SK-N-SH treated with all-trans-retinoic acid at 6 μM for 48 hours (cell line): ENCODE results near the gene PCDH12.

Experiments used
- ARNTL ChIP-seq: fragments of 450-650 bp; formaldehyde crosslinking; IDR thresholded peaks from 2 replicates; pipeline ENCODE4 v1.5.0; 2020; ENCODE audit warnings: low read depth, mild to moderate bottlenecking, moderate library complexity, borderline replicate concordance
- CREB5 ChIP-seq: fragments of 250-450 bp; sonication (Bioruptor Pico); IDR thresholded peaks from 2 replicates; pipeline ENCODE4 v1.5.1; 2020; ENCODE audit warnings: low read depth, mild to moderate bottlenecking, moderate library complexity
- CSDC2 ChIP-seq: fragments of 250-450 bp; sonication (Bioruptor Pico); IDR thresholded peaks from 2 replicates; pipeline ENCODE4 v1.5.0; 2020; ENCODE audit warnings: mild to moderate bottlenecking, moderate library complexity
- CSRNP3 ChIP-seq: fragments of 250-450 bp; sonication (Bioruptor Pico); IDR thresholded peaks from 2 replicates; pipeline ENCODE4 v1.5.1; 2021; ENCODE audit warnings: mild to moderate bottlenecking, moderate library complexity
- OSR1 ChIP-seq: fragments of 250-450 bp; sonication (Bioruptor Pico); IDR thresholded peaks from 2 replicates; pipeline ENCODE4 v1.8.0; 2022; ENCODE audit warnings: moderate library complexity, mild to moderate bottlenecking, inconsistent platforms
- PATZ1 ChIP-seq: fragments of 250-450 bp; sonication (Bioruptor Pico); IDR thresholded peaks from 2 replicates; pipeline ENCODE4 v1.8.0; 2020; ENCODE audit warnings: mild to moderate bottlenecking, moderate library complexity, borderline replicate concordance
- POU6F1 ChIP-seq: fragments of 250-450 bp; sonication (Bioruptor Pico); IDR thresholded peaks from 2 replicates; pipeline ENCODE4 v1.8.0; 2021; ENCODE audit warnings: low read depth, mild to moderate bottlenecking, moderate library complexity, borderline replicate concordance
- PPARA ChIP-seq: fragments of 250-450 bp; sonication (Bioruptor Pico); IDR thresholded peaks from 2 replicates; pipeline ENCODE4 v1.5.0; 2020; ENCODE audit warnings: mild to moderate bottlenecking, borderline replicate concordance
- RARB ChIP-seq: fragments of 250-450 bp; sonication (Bioruptor Pico); IDR thresholded peaks from 2 replicates; pipeline ENCODE4 v1.8.0; 2021; ENCODE audit warnings: mild to moderate bottlenecking, moderate library complexity
- TSHZ2 ChIP-seq: fragments of 250-450 bp; sonication (Bioruptor Pico); IDR thresholded peaks from 2 replicates; pipeline ENCODE4 v1.5.0; 2020; ENCODE audit warnings: mild to moderate bottlenecking, moderate library complexity
- ZFP3 ChIP-seq: fragments of 250-450 bp; sonication (Bioruptor Pico); IDR thresholded peaks from 2 replicates; pipeline ENCODE4 v1.5.0; 2020; ENCODE audit warnings: mild to moderate bottlenecking, moderate library complexity
- ZFP30 ChIP-seq: fragments of 450-650 bp; formaldehyde crosslinking; IDR thresholded peaks from 2 replicates; pipeline ENCODE4 v1.5.0; 2022; ENCODE audit warnings: mild to moderate bottlenecking, moderate library complexity
- ZNF565 ChIP-seq: fragments of 450-650 bp; formaldehyde crosslinking; conservative IDR thresholded peaks from 2 replicates; pipeline ENCODE4 v1.5.0; 2020; ENCODE audit warnings: low read depth, mild to moderate bottlenecking, moderate library complexity

- TF ChIP-seq PATZ1 (CRISPR knock-in tag) (no peak), ZNF565 (CRISPR knock-in tag) (no peak), ZFP3 (CRISPR knock-in tag) (no peak), TSHZ2 (CRISPR knock-in tag) (no peak), CSRNP3 (CRISPR knock-in tag) (no peak), ARNTL (CRISPR knock-in tag) (no peak), RARB (CRISPR knock-in tag) (no peak), ZFP30 (CRISPR knock-in tag) (no peak), CREB5 (no peak), POU6F1 (CRISPR knock-in tag) (no peak), PPARA (CRISPR knock-in tag) (no peak), CSDC2 (CRISPR knock-in tag) (no peak), OSR1 (CRISPR knock-in tag) (no peak)
These were observed 7.1 kb upstream of the PCDH12 start for GRCh38 chr5:141965071-141965470.
